ENCODE measurements around the gene SLX4IP.

The SLX4IP gene

GRCh38 chr20:10665027-10665561, 230.0 kb downstream of the SLX4IP start:
- TF ChIP-seq CTCF (IDR thresholded peaks at IDR 0.05; ENCODE audit: low read depth, low read length), result no peak
- peak; percentile 40 to 47 for DNase-seq (ENCODE audit: low read depth in 2 of 2)
- no peak overlapping the region for H3K4me3 ChIP-seq (replicated peaks in 1 of 2; ENCODE audit: low read depth in 2 of 2, low read length in 2 of 2)

- TF ChIP-seq CTCF (IDR thresholded peaks at IDR 0.05; ENCODE audit: low read depth, low read length), result no peak
- DNase-seq (ENCODE audit: low read depth in 2 of 2), result peak; percentile 45 to 65
- no peak overlapping the region for H3K4me3 ChIP-seq (replicated peaks in 1 of 2; ENCODE audit: low read depth in 2 of 2, low read length in 2 of 2)
Observed at GRCh38 chr20:10665791-10666190, 230.7 kb downstream of the SLX4IP start.

GRCh38 chr20:10666221-10667076, 231.3 kb downstream of the SLX4IP start:
- no peak for DNase-seq (ENCODE audit: low read depth in 2 of 2)
- TF ChIP-seq CTCF (IDR thresholded peaks at IDR 0.05; ENCODE audit: low read depth, low read length), result no peak
- no peak overlapping the region for H3K4me3 ChIP-seq (replicated peaks in 1 of 2; ENCODE audit: low read depth in 2 of 2, low read length in 2 of 2)

GRCh38 chr20:10667077-10667401, 231.9 kb downstream of the SLX4IP start:
- DNase-seq (ENCODE audit: low read depth in 2 of 2), result peak in 1 of 2 donors; percentile 53
- TF ChIP-seq CTCF (IDR thresholded peaks at IDR 0.05; ENCODE audit: low read depth, low read length), result no peak

GRCh38 chr20:10667560-10668167, 232.6 kb downstream of the SLX4IP start:
- no peak overlapping the region for H3K4me3 ChIP-seq (replicated peaks in 1 of 2; ENCODE audit: low read depth in 2 of 2, low read length in 2 of 2)
- TF ChIP-seq CTCF (IDR thresholded peaks at IDR 0.05; ENCODE audit: low read depth, low read length), result no peak
- DNase-seq (ENCODE audit: low read depth in 2 of 2), result no peak

More at GRCh38 chr20:10667077-10667401, 231.9 kb downstream of the SLX4IP start:
- no peak overlapping the region for H3K4me3 ChIP-seq (replicated peaks in 1 of 2; ENCODE audit: low read depth in 2 of 2, low read length in 2 of 2)

GRCh38 chr20:10668677-10669368, 233.7 kb downstream of the SLX4IP start:
- no peak for TF ChIP-seq CTCF (IDR thresholded peaks at IDR 0.05; ENCODE audit: low read depth, low read length)
- H3K4me3 ChIP-seq (replicated peaks in 1 of 2; ENCODE audit: low read depth in 2 of 2, low read length in 2 of 2), result no peak overlapping the region
- DNase-seq (ENCODE audit: low read depth in 2 of 2), result no peak

All from cardiac fibroblast (primary cell).